ENCODE measurements around the gene PPARD.

GRCh38 chr6:35415065-35415891, 72.9 kb downstream of the PPARD start:
- TF ChIP-seq CTCF (IDR thresholded peaks at IDR 0.05) (peak in 4 of 6 experiments; percentile 42 to 77 (median 74)), POLR2A (IDR thresholded peaks at IDR 0.05) (no peak)

Data from Peyer's patch (tissue), 4 donors.